DMS153 treated with DMSO at 0.1 percent for 48 hours (cell line): ENCODE data around the gene SYT14.
A peak's percentile ranks its signal among the peaks of the same experiment; 100 is the strongest.
"Not testable (repeated sequence)": the region's sequence is repeated elsewhere in the genome, so short reads cannot be mapped to it uniquely, and the experiment has no call there.

Experiments
- DNase-seq: peaks from one replicate; lab custom pipeline; 2025; ENCODE audit not compliant: unreplicated experiment; lab: John Stamatoyannopoulos, UW

SYT14 gene

GRCh38 chr1:210099921-210100320 lies 161.9 kb downstream of the SYT14 start:
- no peak for DNase-seq

- no peak for DNase-seq
Observed at GRCh38 chr1:210104103-210104502, 166.1 kb downstream of the SYT14 start.

- not testable (repeated sequence) for DNase-seq
Observed at GRCh38 chr1:210112906-210113305, 174.9 kb downstream of the SYT14 start.

GRCh38 chr1:210117198-210117597 lies 179.2 kb downstream of the SYT14 start:
- no peak for DNase-seq

- no peak for DNase-seq
Observed at GRCh38 chr1:210117681-210118170, 179.7 kb downstream of the SYT14 start.

- peak; percentile 5 for DNase-seq
Observed at GRCh38 chr1:210123383-210123782, 185.4 kb downstream of the SYT14 start.

- DNase-seq: peak; percentile 43
Observed at GRCh38 chr1:210123924-210124589, 186.0 kb downstream of the SYT14 start.

- DNase-seq: no peak
Observed at GRCh38 chr1:210124736-210125135, 186.7 kb downstream of the SYT14 start.

- no peak for DNase-seq
Observed at GRCh38 chr1:210125143-210125542, 187.1 kb downstream of the SYT14 start.

- DNase-seq: no peak
Observed at GRCh38 chr1:210129092-210129491, 191.1 kb downstream of the SYT14 start.

GRCh38 chr1:210129759-210130158 lies 191.7 kb downstream of the SYT14 start:
- no peak for DNase-seq

GRCh38 chr1:210132582-210132981 lies 194.6 kb downstream of the SYT14 start:
- no peak for DNase-seq

GRCh38 chr1:210143465-210144062 lies 205.5 kb downstream of the SYT14 start:
- DNase-seq: peak; percentile 81

GRCh38 chr1:210144736-210145135 lies 206.7 kb downstream of the SYT14 start:
- DNase-seq: no peak

GRCh38 chr1:210151052-210151672 lies 213.1 kb downstream of the SYT14 start:
- no peak for DNase-seq

GRCh38 chr1:210159211-210159610 lies 221.2 kb downstream of the SYT14 start:
- DNase-seq: no peak

GRCh38 chr1:210170220-210170619 lies 232.2 kb downstream of the SYT14 start:
- DNase-seq: no peak

GRCh38 chr1:210174133-210174532 lies 236.1 kb downstream of the SYT14 start:
- DNase-seq: no peak

GRCh38 chr1:210185063-210185462 lies 247.0 kb downstream of the SYT14 start:
- no peak for DNase-seq

- not testable (repeated sequence) for DNase-seq
Observed at GRCh38 chr1:210187849-210188606, 250.0 kb downstream of the SYT14 start.

- no peak for DNase-seq
Observed at GRCh38 chr1:210189426-210189825, 251.4 kb downstream of the SYT14 start.
